T-cell (primary cell): Measurements from ENCODE around the gene RSPH10B. TPM values are rescaled to one million over a fixed set of nuclear protein-coding genes. Genes with fewer than 3 reads are reported as not detected.
"Not testable (repeated sequence)": the region's sequence is repeated elsewhere in the genome, so short reads cannot be mapped to it uniquely, and the experiment has no call there.

Source experiments
- ATAC-seq, 4 experiments: fragments of 200-7000 bp in 3 of 4; fragments of 150-1000 bp in 1 of 4; cut with Tn5 transposase; replicated peaks in 1 of 4; 1 replicate in 3 of 4; 2 replicates in 1 of 4; pipeline ENCODE4 v1.10.0; 2021; ENCODE audit warnings: moderate library complexity in 3 of 4, mild to moderate bottlenecking in 2 of 4, moderate number of reproducible peaks in 1 of 4
- CTCF ChIA-PET, 2 donors: fragments of 300-600 bp; sonication (Branson Sonifier 250); formaldehyde crosslinking; loops; one replicate each; lab custom pipeline; 2022; ENCODE audit warnings: antibody characterized with exemption in 2 of 2; lab: Charles Lee
- POLR2A ChIA-PET, 2 donors: fragments of 300-600 bp; sonication (Branson Sonifier 250); formaldehyde crosslinking; loops; one replicate each; lab custom pipeline; 2022; ENCODE audit warnings: antibody characterized with exemption in 2 of 2; lab: Charles Lee
- DNase-seq, 35 experiments: peaks; one replicate each; pipeline versions ENCODE4 v3.0.0 to v3.0.0-alpha.2; 2013 to 2023
- H3K27ac ChIP-seq: one replicate; pipeline ENCODE4 v1.5.1; 2013; ENCODE audit warnings: low read length
- H3K27me3 ChIP-seq, 2 experiments: replicated peaks in 1 of 2; 1 replicate in 1 of 2; 2 replicates in 1 of 2; pipeline versions ENCODE4 v1.6.1 to v1.7.0; 2013; ENCODE audit warnings: low read length in 1 of 2, mixed read lengths in 1 of 2; ENCODE audit not compliant: control insufficient read depth in 2 of 2, insufficient read depth in 2 of 2; ENCODE audit errors: extremely low read depth in 1 of 2
- H3K36me3 ChIP-seq, 2 donors: 1 replicate in 1 of 2; 2 replicates in 1 of 2; pipeline versions ENCODE4 v1.6.1 to v1.7.0; 2013; ENCODE audit warnings: low read length in 1 of 2; ENCODE audit not compliant: control insufficient read depth in 2 of 2, insufficient read depth in 1 of 2; ENCODE audit errors: extremely low read depth in 1 of 2
- H3K4me1 ChIP-seq, 2 experiments: 1 replicate in 1 of 2; 2 replicates in 1 of 2; pipeline versions ENCODE4 v1.6.1 to v1.7.0; 2013; ENCODE audit warnings: low read length in 2 of 2, mixed read lengths in 1 of 2; ENCODE audit not compliant: insufficient read depth in 2 of 2, control insufficient read depth in 1 of 2; ENCODE audit errors: extremely low read depth in 1 of 2
- H3K4me3 ChIP-seq, 2 donors: 1 replicate in 1 of 2; 2 replicates in 1 of 2; pipeline versions ENCODE4 v1.5.1 to v1.7.0; 2013; ENCODE audit warnings: mild to moderate bottlenecking in 2 of 2, low read length in 1 of 2, moderate library complexity in 1 of 2; ENCODE audit not compliant: control insufficient read depth in 1 of 2; ENCODE audit errors: extremely low read depth in 1 of 2
- H3K9me3 ChIP-seq: 2 replicates; pipeline ENCODE4 v1.7.0; 2013
- H3K27ac Mint-ChIP-seq, 2 donors: one replicate each; pipeline ENCODE4 v1.8.0; 2020 to 2021; ENCODE audit warnings: mild to moderate bottlenecking in 2 of 2, mixed read lengths in 2 of 2
- H3K27me3 Mint-ChIP-seq, 2 donors: one replicate each; pipeline ENCODE4 v1.8.0; 2021 to 2022; ENCODE audit warnings: mixed read lengths in 2 of 2
- H3K36me3 Mint-ChIP-seq: one replicate; pipeline ENCODE4 v1.8.0; 2021; ENCODE audit warnings: mixed read lengths
- H3K4me1 Mint-ChIP-seq, 3 donors: one replicate each; pipeline ENCODE4 v1.8.0; 2020 to 2022; ENCODE audit warnings: mixed read lengths in 3 of 3, mild to moderate bottlenecking in 1 of 3
- H3K4me3 Mint-ChIP-seq, 3 donors: one replicate each; pipeline ENCODE4 v1.8.0; 2020 to 2022; ENCODE audit warnings: mild to moderate bottlenecking in 3 of 3, mixed read lengths in 3 of 3, moderate library complexity in 3 of 3
- H3K9me3 Mint-ChIP-seq, 3 donors: one replicate each; pipeline ENCODE4 v1.8.0; 2020 to 2022; ENCODE audit warnings: mixed read lengths in 3 of 3
- WGBS: methylation state at CpG from one replicate; pipeline ENCODE4 v1.1.5; 2013; ENCODE audit warnings: missing lambda C conversion rate; ENCODE audit not compliant: insufficient coverage; 5-methylcytosine and 5-hydroxymethylcytosine counted together
- total RNA-seq, 35 experiments: library from RNA in 6 of 35; stranded (reverse) in 6 of 35; fragments of 120-200 nt in 1 of 35; gene quantifications; one replicate each; pipeline versions ENCODE4 v1.2.1 to v1.2.4 and lab custom pipeline; 2013 to 2026

Gene RSPH10B
- total RNA-seq, 5 donors from 2014 or later (not counting 1 experiment from before 2014, with no cell fraction given) = 0.56 to 0.90 (median 0.65) TPM; not detected in 2

GRCh38 chr7:5904726-5905125 lies 65.8 kb downstream of the RSPH10B start:
- H3K9me3 ChIP-seq, H3K4me3 ChIP-seq, H3K4me1 ChIP-seq, H3K4me1 Mint-ChIP-seq, CTCF ChIA-PET, H3K27ac Mint-ChIP-seq, H3K27me3 ChIP-seq, ATAC-seq, H3K9me3 Mint-ChIP-seq, DNase-seq, H3K36me3 Mint-ChIP-seq, H3K4me3 Mint-ChIP-seq, H3K27ac ChIP-seq, H3K27me3 Mint-ChIP-seq, POLR2A ChIA-PET: not testable (repeated sequence)
- H3K36me3 ChIP-seq = peaks cover 0 to 14% of the 10 kb centered on the region in 2 donors
- no CpG with 5 or more reads among the region's 5 CpGs for WGBS

GRCh38 chr7:5903002-5903401 lies 67.5 kb downstream of the RSPH10B start:
- H3K27ac Mint-ChIP-seq, H3K27me3 ChIP-seq, H3K27me3 Mint-ChIP-seq, H3K27ac ChIP-seq, H3K36me3 Mint-ChIP-seq, CTCF ChIA-PET, POLR2A ChIA-PET, ATAC-seq, H3K4me3 ChIP-seq, H3K9me3 Mint-ChIP-seq, DNase-seq, H3K4me3 Mint-ChIP-seq, H3K4me1 ChIP-seq, H3K4me1 Mint-ChIP-seq, H3K9me3 ChIP-seq: not testable (repeated sequence)
- WGBS = no CpG with 5 or more reads among the region's 6 CpGs
- peaks cover 0 to 11% of the 10 kb centered on the region in 2 donors for H3K36me3 ChIP-seq

- Mint-ChIP-seq H3K4me3 (peak within 1 kb of the TSS; percentile 74 to 83 (median 83)), H3K27ac (peak within 1 kb of the TSS; percentile 84 to 90)
- H3K9me3 Mint-ChIP-seq, H3K36me3 Mint-ChIP-seq, H3K36me3 ChIP-seq, POLR2A ChIA-PET, H3K27me3 ChIP-seq, CTCF ChIA-PET, H3K27me3 Mint-ChIP-seq, H3K9me3 ChIP-seq, H3K4me1 ChIP-seq, H3K4me1 Mint-ChIP-seq: not testable (repeated sequence)
- Histone ChIP-seq H3K4me3 (peak within 1 kb of the TSS; percentile 32 to 38), H3K27ac (peak within 1 kb of the TSS; percentile 44)
- peak; percentile 92 to 96 (median 95) for ATAC-seq
- WGBS = 0% methylated on average over 9 of the region's 64 CpGs
- DNase-seq = peak; percentile 20 to 82 (median 67)
Measured at GRCh38 chr7:5898480-5899224, 71.8 kb downstream of the RSPH10B start, which contains the start of gene CCZ1. TSS of gene CCZ1 (plus strand) at chr7:5898733. CDS start at chr7:5898800, 67 bp downstream.

- H3K36me3 ChIP-seq, POLR2A ChIA-PET, H3K27me3 ChIP-seq, H3K27me3 Mint-ChIP-seq, DNase-seq, ATAC-seq, H3K4me1 Mint-ChIP-seq, H3K27ac ChIP-seq, H3K9me3 ChIP-seq, H3K9me3 Mint-ChIP-seq, H3K4me3 ChIP-seq, H3K36me3 Mint-ChIP-seq, H3K4me1 ChIP-seq: not testable (repeated sequence)
- Mint-ChIP-seq H3K4me3 (peak overlapping the region; percentile 66 to 74 (median 74)), H3K27ac (peak overlapping the region in 1 of 2 donors; percentile 86)
- no CpG with 5 or more reads among the region's 13 CpGs for WGBS
- CTCF ChIA-PET = interaction anchor here (0.6 kb wide), 2 partner anchors 41 to 160 kb away, joined by 3 read pairs; no protein-coding TSS in a partner anchor
Measured at GRCh38 chr7:5897369-5897919, 73.0 kb downstream of the RSPH10B start.

GRCh38 chr7:5892498-5892897 lies 78.0 kb downstream of the RSPH10B start:
- no peak for DNase-seq
- Histone ChIP-seq H3K4me1 (no peaks in the 10 kb centered on the region), H3K27ac (no peak overlapping the region), H3K27me3 (no peaks in the 10 kb centered on the region), H3K4me3 (no peak overlapping the region), H3K36me3 (no peaks in the 10 kb centered on the region), H3K9me3 (no peaks in the 10 kb centered on the region)
- ATAC-seq = no peak
- no peak overlapping the region for H3K27ac Mint-ChIP-seq
- H3K9me3 Mint-ChIP-seq = no peaks in the 10 kb centered on the region
- ChIA-PET POLR2A (no interaction called here), CTCF (no interaction called here)
- no peaks in the 10 kb centered on the region for H3K4me1 Mint-ChIP-seq
- WGBS = 94% methylated on average over 5 of the region's 9 CpGs
- no peaks in the 10 kb centered on the region for H3K36me3 Mint-ChIP-seq
- H3K4me3 Mint-ChIP-seq = no peak overlapping the region
- H3K27me3 Mint-ChIP-seq = no peaks in the 10 kb centered on the region

- not testable (repeated sequence) for H3K4me1 Mint-ChIP-seq, H3K27ac ChIP-seq, H3K27ac Mint-ChIP-seq
Measured at GRCh38 chr7:5890244-5890643, 80.2 kb downstream of the RSPH10B start.

More at GRCh38 chr7:5890244-5890643, 80.2 kb downstream of the RSPH10B start:
- CTCF ChIA-PET, H3K9me3 ChIP-seq, H3K36me3 ChIP-seq, H3K4me3 ChIP-seq, H3K27me3 ChIP-seq, DNase-seq, H3K36me3 Mint-ChIP-seq, H3K4me1 ChIP-seq, POLR2A ChIA-PET, H3K9me3 Mint-ChIP-seq, H3K4me3 Mint-ChIP-seq, H3K27me3 Mint-ChIP-seq, ATAC-seq: not testable (repeated sequence)
- no CpG with 5 or more reads among the region's 2 CpGs for WGBS
